HEK293 (cell line): Measurements from ENCODE around the gene ASB10.

Source experiments
- CTCF ChIA-PET: fragments of 350-600 bp; formaldehyde crosslinking; extraction: SDS; loops from one replicate; lab custom pipeline; 2021; ENCODE audit warnings: antibody characterized with exemption; lab: Yijun Ruan, JAX
- POLR2A ChIA-PET: fragments of 300-600 bp; formaldehyde crosslinking; extraction: SDS; loops from one replicate; lab custom pipeline; 2020; ENCODE audit warnings: antibody characterized with exemption, inconsistent platforms; lab: Yijun Ruan, JAX
- H3K27ac ChIP-seq: fragments of 200-500 bp; sonication (Bioruptor generic); 2 replicates; pipeline ENCODE4 v1.5.1; 2014; ENCODE audit warnings: low read depth, low read length, control low read depth, inconsistent platforms; ENCODE audit errors: extremely low read depth
- H3K36me3 ChIP-seq, 2 experiments: fragments of 200-500 bp in 1 of 2; sonication (Bioruptor generic) in 1 of 2; 1 replicate in 1 of 2; 2 replicates in 1 of 2; pipeline ENCODE4 v1.5.1; 2014 to 2017; ENCODE audit warnings: inconsistent platforms in 2 of 2, low read length in 2 of 2; ENCODE audit not compliant: control insufficient read depth in 2 of 2, insufficient read depth in 1 of 2
- H3K4me1 ChIP-seq: fragments of 200-500 bp; sonication (Bioruptor generic); 2 replicates; pipeline ENCODE4 v1.5.1; 2014; ENCODE audit warnings: mild to moderate bottlenecking, low read length, inconsistent platforms; ENCODE audit not compliant: control insufficient read depth, insufficient read depth
- H3K4me3 ChIP-seq: 2 replicates; pipeline ENCODE4 v1.5.1; 2011; ENCODE audit warnings: low read depth, mild to moderate bottlenecking, control low read depth, low read length, moderate library complexity
- H3K9me3 ChIP-seq: fragments of 200-500 bp; sonication (Bioruptor generic); 2 replicates; pipeline ENCODE4 v1.5.1; 2014; ENCODE audit warnings: low read depth, low read length, inconsistent platforms; ENCODE audit not compliant: control insufficient read depth, insufficient read depth
- ATF2 ChIP-seq: fragments of 450-650 bp; formaldehyde crosslinking; IDR thresholded peaks from 2 replicates; pipeline ENCODE4 v1.5.1; 2016; ENCODE audit warnings: missing biosample characterization, missing genetic modification characterization, low read depth
- BCL11A ChIP-seq: fragments of 450-650 bp; formaldehyde crosslinking; IDR thresholded peaks from 2 replicates; pipeline ENCODE4 v1.5.1; 2016; ENCODE audit warnings: low read depth, missing biosample characterization, missing genetic modification characterization
- GFI1B ChIP-seq: fragments of 450-650 bp; formaldehyde crosslinking; IDR thresholded peaks from 2 replicates; pipeline ENCODE4 v1.5.1; 2016; ENCODE audit warnings: missing biosample characterization, missing genetic modification characterization
- GLI4 ChIP-seq: fragments of 450-650 bp; formaldehyde crosslinking; IDR thresholded peaks from 2 replicates; pipeline ENCODE4 v1.5.1; 2016; ENCODE audit warnings: missing biosample characterization, missing genetic modification characterization
- GLIS2 ChIP-seq: fragments of 450-650 bp; formaldehyde crosslinking; IDR thresholded peaks from 2 replicates; pipeline ENCODE4 v1.5.1; 2016; ENCODE audit warnings: missing biosample characterization, missing genetic modification characterization
- KLF1 ChIP-seq: fragments of 450-650 bp; formaldehyde crosslinking; IDR thresholded peaks from 2 replicates; pipeline ENCODE4 v1.5.1; 2016; ENCODE audit warnings: missing biosample characterization, missing genetic modification characterization
- OSR2 ChIP-seq: fragments of 450-650 bp; formaldehyde crosslinking; IDR thresholded peaks from 2 replicates; pipeline ENCODE4 v1.5.1; 2016; ENCODE audit warnings: missing biosample characterization, missing genetic modification characterization
- PBX3 ChIP-seq: sonication (generic); formaldehyde crosslinking; IDR thresholded peaks from 2 replicates; pipeline ENCODE4 v1.8.1; 2022; ENCODE audit warnings: mild to moderate bottlenecking, moderate library complexity, missing genetic modification reagents
- PRDM1 ChIP-seq: fragments of 450-650 bp; formaldehyde crosslinking; IDR thresholded peaks from 2 replicates; pipeline ENCODE4; 2016; ENCODE audit warnings: missing biosample characterization, missing genetic modification characterization
- RBAK ChIP-seq: fragments of 450-650 bp; formaldehyde crosslinking; IDR thresholded peaks from 2 replicates; pipeline ENCODE4 v1.5.1; 2016; ENCODE audit warnings: missing biosample characterization, missing genetic modification characterization
- ZFHX2 ChIP-seq: fragments of 450-650 bp; formaldehyde crosslinking; conservative IDR thresholded peaks from 2 replicates; pipeline ENCODE4 v1.5.1; 2016; ENCODE audit warnings: missing biosample characterization, missing genetic modification characterization
- ZNF146 ChIP-seq: fragments of 450-650 bp; formaldehyde crosslinking; IDR thresholded peaks from 2 replicates; pipeline ENCODE4 v1.5.1; 2016; ENCODE audit warnings: missing biosample characterization, missing genetic modification characterization
- ZNF157 ChIP-seq: fragments of 450-650 bp; formaldehyde crosslinking; IDR thresholded peaks from 2 replicates; pipeline ENCODE4 v1.5.1; 2016; ENCODE audit warnings: missing biosample characterization, missing genetic modification characterization
- ZNF184 ChIP-seq: fragments of 450-650 bp; IDR thresholded peaks from 2 replicates; pipeline ENCODE4 v1.5.1; 2018; ENCODE audit warnings: missing biosample characterization, mild to moderate bottlenecking, missing genetic modification characterization
- ZNF223 ChIP-seq: fragments of 450-650 bp; formaldehyde crosslinking; IDR thresholded peaks from 2 replicates; pipeline ENCODE4 v1.5.1; 2016; ENCODE audit warnings: missing biosample characterization, missing genetic modification characterization
- ZNF248 ChIP-seq: fragments of 450-650 bp; formaldehyde crosslinking; IDR thresholded peaks from 2 replicates; pipeline ENCODE4 v1.5.1; 2017; ENCODE audit warnings: missing biosample characterization, missing genetic modification characterization
- ZNF404 ChIP-seq: fragments of 450-650 bp; formaldehyde crosslinking; IDR thresholded peaks from 2 replicates; pipeline ENCODE4 v1.5.1; 2017; ENCODE audit warnings: missing biosample characterization, missing genetic modification characterization
- ZNF433 ChIP-seq: fragments of 450-650 bp; formaldehyde crosslinking; IDR thresholded peaks from 2 replicates; pipeline ENCODE4 v1.5.1; 2016; ENCODE audit warnings: missing biosample characterization, missing genetic modification characterization, low read depth
- ZNF48 ChIP-seq: fragments of 450-650 bp; formaldehyde crosslinking; IDR thresholded peaks from 2 replicates; pipeline ENCODE4 v1.5.1; 2016; ENCODE audit warnings: missing biosample characterization, missing genetic modification characterization
- ZNF501 ChIP-seq: fragments of 450-650 bp; formaldehyde crosslinking; IDR thresholded peaks from 2 replicates; pipeline ENCODE4 v1.5.1; 2016; ENCODE audit warnings: missing biosample characterization, missing genetic modification characterization
- ZNF610 ChIP-seq: fragments of 450-650 bp; formaldehyde crosslinking; IDR thresholded peaks from 2 replicates; pipeline ENCODE4 v1.5.1; 2016; ENCODE audit warnings: missing biosample characterization, missing genetic modification characterization, borderline replicate concordance
- ZNF670 ChIP-seq: fragments of 450-650 bp; formaldehyde crosslinking; IDR thresholded peaks from 2 replicates; pipeline ENCODE4 v1.5.1; 2016; ENCODE audit warnings: missing biosample characterization, missing genetic modification characterization, low read depth
- ZNF768 ChIP-seq: fragments of 450-650 bp; formaldehyde crosslinking; IDR thresholded peaks from 2 replicates; pipeline ENCODE4 v1.5.1; 2018; ENCODE audit warnings: missing biosample characterization, mild to moderate bottlenecking, missing genetic modification characterization
- ZNF785 ChIP-seq: fragments of 450-650 bp; formaldehyde crosslinking; IDR thresholded peaks from 2 replicates; pipeline ENCODE4 v1.5.1; 2016; ENCODE audit warnings: missing biosample characterization, missing genetic modification characterization
- ZSCAN18 ChIP-seq: fragments of 450-650 bp; formaldehyde crosslinking; IDR thresholded peaks from 2 replicates; pipeline ENCODE4 v1.5.1; 2016; ENCODE audit warnings: missing biosample characterization, missing genetic modification characterization
- ZSCAN5A ChIP-seq: fragments of 450-650 bp; formaldehyde crosslinking; IDR thresholded peaks from 2 replicates; pipeline ENCODE4 v1.5.1; 2016; ENCODE audit warnings: missing biosample characterization, missing genetic modification characterization

Gene ASB10

GRCh38 chr7:151131592-151132293 lies 55.3 kb downstream of the ASB10 start (continued):
- TF ChIP-seq ZFHX2: peak; percentile 45
- no peak for TF ChIP-seq ZNF157
- no peak for TF ChIP-seq RBAK (tag by site-specific recombination)
- TF ChIP-seq ZNF404 (tag by site-specific recombination): no peak
- no peak for TF ChIP-seq ZNF610 (tag by site-specific recombination)
- TF ChIP-seq GLIS2 (tag by site-specific recombination): no peak
- no peak for TF ChIP-seq ZNF48 (tag by site-specific recombination)
- no peak for TF ChIP-seq PRDM1 (tag by site-specific recombination)
- no peak for TF ChIP-seq ZNF248 (tag by site-specific recombination)
- TF ChIP-seq, all 188 proteins: peak for 2

GRCh38 chr7:151131224-151131591 lies 55.8 kb downstream of the ASB10 start:
- no peak for TF ChIP-seq GFI1B (tag by site-specific recombination)
- TF ChIP-seq ZNF501: no peak
- TF ChIP-seq BCL11A: no peak
- no peak for TF ChIP-seq ZNF223 (tag by site-specific recombination)
- no peak for TF ChIP-seq ZNF404 (tag by site-specific recombination)
- TF ChIP-seq ZNF768 (tag by site-specific recombination): no peak
- no peak for TF ChIP-seq ZNF670
- no peak for TF ChIP-seq KLF1 (tag by site-specific recombination)
- no peak for TF ChIP-seq ZNF184 (tag by site-specific recombination)
- TF ChIP-seq ZSCAN18 (tag by site-specific recombination): no peak
- no peak for TF ChIP-seq PBX3 (CRISPR knock-in tag)
- TF ChIP-seq ZNF785 (tag by site-specific recombination): no peak
- no peak for TF ChIP-seq GLI4 (tag by site-specific recombination)
- no peak for TF ChIP-seq OSR2 (tag by site-specific recombination)
- no peak for TF ChIP-seq ATF2 (tag by site-specific recombination)
- TF ChIP-seq ZNF433 (tag by site-specific recombination): no peak
- TF ChIP-seq ZSCAN5A: no peak
- no peak for TF ChIP-seq ZNF146 (tag by site-specific recombination)
- CTCF ChIA-PET: no interaction called here
- no peak overlapping the region for H3K4me3 ChIP-seq
- no peaks in the 10 kb centered on the region for H3K4me1 ChIP-seq
- POLR2A ChIA-PET: no interaction called here
- H3K9me3 ChIP-seq: no peaks in the 10 kb centered on the region
- peaks cover 0 to 98% of the 10 kb centered on the region in 2 experiments; a peak in 1 of 3 replicates for H3K36me3 ChIP-seq
- H3K27ac ChIP-seq: no peak overlapping the region
